Fibroblast of lung (primary cell): ENCODE results near the gene VASN. TPM values are rescaled to one million over a fixed set of nuclear protein-coding genes. Genes with fewer than 3 reads are reported as not detected.
A peak's percentile ranks its signal among the peaks of the same experiment; 100 is the strongest.

ENCODE experiments used
- DNase-seq, 2 donors: peaks; one replicate each; pipeline versions ENCODE4 v3.0.0 to v3.0.0-alpha.2; 2010; ENCODE audit warnings: low read depth in 2 of 2
- H2AFZ ChIP-seq: 2 replicates; pipeline ENCODE4 v1.5.1; 2012; ENCODE audit warnings: low read length, control low read depth, inconsistent platforms
- H3K27ac ChIP-seq: 2 replicates; pipeline ENCODE4 v1.5.1; 2011; ENCODE audit warnings: low read length, control low read depth; ENCODE audit not compliant: insufficient read depth
- H3K27me3 ChIP-seq: 2 replicates; pipeline ENCODE4 v1.5.1; 2011; ENCODE audit warnings: mild to moderate bottlenecking, low read length; ENCODE audit not compliant: control insufficient read depth, insufficient read depth
- H3K36me3 ChIP-seq: 2 replicates; pipeline ENCODE4 v1.5.1; 2011; ENCODE audit warnings: low read length; ENCODE audit not compliant: control insufficient read depth, insufficient read depth
- H3K4me1 ChIP-seq: 2 replicates; pipeline ENCODE4 v1.5.1; 2011; ENCODE audit warnings: low read length; ENCODE audit not compliant: control insufficient read depth, insufficient read depth; ENCODE audit errors: extremely low read depth
- H3K4me2 ChIP-seq: 2 replicates; pipeline ENCODE4 v1.5.1; 2011; ENCODE audit warnings: low read length, control low read depth; ENCODE audit not compliant: insufficient read depth; ENCODE audit errors: extremely low read depth
- H3K4me3 ChIP-seq, 4 experiments: fragments of 200-600 bp in 1 of 4; sonication (generic) in 1 of 4; replicated peaks in 1 of 4; 2 replicates each; pipeline ENCODE4 v1.5.1; 2011 to 2016; ENCODE audit warnings: low read length in 4 of 4, low read depth in 3 of 4, mild to moderate bottlenecking in 3 of 4, control low read depth in 2 of 4, inconsistent platforms in 1 of 4, mixed read lengths in 1 of 4; ENCODE audit not compliant: insufficient read depth in 1 of 4; ENCODE audit errors: control extremely low read depth in 1 of 4
- H3K79me2 ChIP-seq: 2 replicates; pipeline ENCODE4 v1.5.1; 2012; ENCODE audit warnings: mild to moderate bottlenecking, low read length, inconsistent platforms; ENCODE audit not compliant: control insufficient read depth, insufficient read depth
- H3K9ac ChIP-seq: 2 replicates; pipeline ENCODE4 v1.5.1; 2011; ENCODE audit warnings: mild to moderate bottlenecking, low read length, control low read depth; ENCODE audit not compliant: insufficient read depth
- H3K9me3 ChIP-seq: 2 replicates; pipeline ENCODE4 v1.5.1; 2012; ENCODE audit warnings: low read depth, low read length; ENCODE audit not compliant: control insufficient read depth, insufficient read depth
- H4K20me1 ChIP-seq: 2 replicates; pipeline ENCODE4 v1.5.1; 2011; ENCODE audit warnings: low read length; ENCODE audit not compliant: control insufficient read depth, insufficient read depth; ENCODE audit errors: extremely low read depth
- CTCF ChIP-seq, 2 donors: IDR thresholded peaks in 1 of 2; conservative IDR thresholded peaks in 1 of 2; 1 replicate in 1 of 2; 2 replicates in 1 of 2; pipeline ENCODE4 v1.5.1; 2011 to 2012; ENCODE audit warnings: low read length in 2 of 2, control low read depth in 1 of 2, inconsistent platforms in 1 of 2, low read depth in 1 of 2, mild to moderate bottlenecking in 1 of 2
- EZH2 ChIP-seq: IDR thresholded peaks from 2 replicates; pipeline ENCODE4 v1.5.1; 2012; ENCODE audit warnings: low read length, control low read depth, mild to moderate bottlenecking; ENCODE audit errors: missing control alignments
- polyA plus RNA-seq, 2 donors: library from polyadenylated mRNA; depleted of rRNA in 1 of 2; stranded (reverse) in 1 of 2; unstranded in 1 of 2; fragments of >200 nt; gene quantifications; 2 replicates each; pipeline ENCODE4 v1.2.1, GENCODE V29; 2011 to 2012; ENCODE audit warnings: missing spikeins in 1 of 2
- total RNA-seq: library from RNA; depleted of rRNA; stranded (reverse); fragments of >200 nt; gene quantifications from 2 replicates; pipeline ENCODE4 v1.2.1, GENCODE V29; 2014

VASN gene
- total and polyA plus RNA-seq, 2 donors (not counting 1 experiment from before 2014, with no cell fraction given), result 61.9 to 79.4 TPM

GRCh38 chr16:4415538-4416199 is 44.0 kb downstream of the VASN start:
- Histone ChIP-seq H3K27me3 (no peaks in the 10 kb centered on the region), H4K20me1 (no peaks in the 10 kb centered on the region), H3K36me3 (no peaks in the 10 kb centered on the region), H3K27ac (peak overlapping the region; percentile 69), H3K9ac (peak overlapping the region; percentile 54), H3K9me3 (no peaks in the 10 kb centered on the region), H3K79me2 (peaks cover 21% of the 10 kb centered on the region), H3K4me1 (peaks cover 15% of the 10 kb centered on the region), H2AFZ (peak overlapping the region; percentile 50), H3K4me3 (peak overlapping the region; percentile 77 to 86 (median 79)), H3K4me2 (peak overlapping the region; percentile 93)
- TF ChIP-seq EZH2, result no peak
- no peak for TF ChIP-seq CTCF (conservative IDR thresholded peaks at IDR 0.05 in 1 of 2, IDR thresholded peaks at IDR 0.05 in 1 of 2; ENCODE audit: low read depth in 1 of 2, low read length in 2 of 2)
- DNase-seq, result peak in 1 of 2 donors; percentile 21

- Histone ChIP-seq H3K9ac (peak within 1 kb of the TSS; percentile 54), H2AFZ (peak within 1 kb of the TSS; percentile 89), H4K20me1 (no peaks in the 10 kb centered on the region), H3K27me3 (no peaks in the 10 kb centered on the region), H3K27ac (peak within 1 kb of the TSS; percentile 69), H3K9me3 (no peaks in the 10 kb centered on the region), H3K4me3 (peak within 1 kb of the TSS; percentile 77 to 86 (median 79)), H3K4me2 (peak within 1 kb of the TSS; percentile 99), H3K4me1 (peaks cover 12% of the 10 kb centered on the region), H3K36me3 (no peaks in the 10 kb centered on the region), H3K79me2 (peaks cover 21% of the 10 kb centered on the region)
- peak; percentile 79 to 81 for DNase-seq
- TF ChIP-seq CTCF (conservative IDR thresholded peaks at IDR 0.05 in 1 of 2, IDR thresholded peaks at IDR 0.05 in 1 of 2; ENCODE audit: low read depth in 1 of 2, low read length in 2 of 2), result no peak
- TF ChIP-seq EZH2, result no peak
Observed at GRCh38 chr16:4416200-4417032, 44.8 kb downstream of the VASN start, which contains the start of gene CORO7. Gene CORO7, minus strand, starts transcription at chr16:4416596. Its CDS starts 78 bp downstream, at chr16:4416518.

GRCh38 chr16:4419402-4419959 is 47.8 kb downstream of the VASN start:
- Histone ChIP-seq H3K4me2 (no peak overlapping the region), H4K20me1 (no peaks in the 10 kb centered on the region), H3K4me1 (peaks cover 8% of the 10 kb centered on the region), H3K36me3 (no peaks in the 10 kb centered on the region), H2AFZ (no peak overlapping the region), H3K27ac (no peak overlapping the region), H3K79me2 (peaks cover 11% of the 10 kb centered on the region), H3K9ac (no peak overlapping the region), H3K27me3 (no peaks in the 10 kb centered on the region), H3K4me3 (no peak overlapping the region), H3K9me3 (no peaks in the 10 kb centered on the region)
- no peak for DNase-seq
- TF ChIP-seq CTCF (conservative IDR thresholded peaks at IDR 0.05 in 1 of 2, IDR thresholded peaks at IDR 0.05 in 1 of 2; ENCODE audit: low read depth in 1 of 2, low read length in 2 of 2), result no peak
- TF ChIP-seq EZH2, result no peak
